Mononuclear cell (primary cell): Measurements from ENCODE around the gene TMEM95. TPM values are rescaled to one million over a fixed set of nuclear protein-coding genes. Genes with fewer than 3 reads are reported as not detected.

Source experiments
- H3K27me3 ChIP-seq: 2 replicates; pipeline ENCODE4 v1.6.0; 2011; ENCODE audit warnings: low read length, control low read depth; ENCODE audit not compliant: insufficient read depth
- H3K4me1 ChIP-seq: 2 replicates; pipeline ENCODE4 v1.5.1; 2011; ENCODE audit warnings: mild to moderate bottlenecking, low read length, control low read depth; ENCODE audit not compliant: insufficient read depth
- H3K4me3 ChIP-seq: 2 replicates; pipeline ENCODE4 v1.5.1; 2011; ENCODE audit warnings: mild to moderate bottlenecking, low read length, moderate library complexity
- H3K9me3 ChIP-seq: 2 replicates; pipeline ENCODE4 v1.5.1; 2011; ENCODE audit warnings: low read depth, mild to moderate bottlenecking, control low read depth, low read length
- total RNA-seq: library from RNA; depleted of rRNA; stranded (reverse); fragments of >200 nt; gene quantifications from one replicate; pipeline ENCODE4 v1.2.3, GENCODE V29; 2012

Gene TMEM95
- total RNA-seq, 1 donor: not detected

- Histone ChIP-seq H3K4me3 (peak overlapping the region; percentile 70), H3K4me1 (peaks cover 24% of the 10 kb centered on the region), H3K27me3 (no peaks in the 10 kb centered on the region), H3K9me3 (no peaks in the 10 kb centered on the region)
These were observed 38.9 kb downstream of the TMEM95 start for GRCh38 chr17:7393613-7394451.

GRCh38 chr17:7394452-7395191 lies 39.7 kb downstream of the TMEM95 start, which contains the start of gene PLSCR3:
Gene PLSCR3 (minus strand): TSS chr17:7394525. CDS start chr17:7394110, 415 bp downstream.
- H3K4me1 ChIP-seq: peaks cover 24% of the 10 kb centered on the region
- no peaks in the 10 kb centered on the region for H3K27me3 ChIP-seq
- peak within 1 kb of the TSS; percentile 70 for H3K4me3 ChIP-seq
- H3K9me3 ChIP-seq: no peaks in the 10 kb centered on the region

- Histone ChIP-seq H3K9me3 (no peaks in the 10 kb centered on the region), H3K4me3 (no peak overlapping the region), H3K27me3 (no peaks in the 10 kb centered on the region), H3K4me1 (peaks cover 24% of the 10 kb centered on the region)
These were observed 41.2 kb downstream of the TMEM95 start for GRCh38 chr17:7396147-7396546.

GRCh38 chr17:7398612-7399011 lies 43.7 kb downstream of the TMEM95 start:
- Histone ChIP-seq H3K4me3 (no peak overlapping the region), H3K4me1 (peaks cover 20% of the 10 kb centered on the region), H3K9me3 (no peaks in the 10 kb centered on the region), H3K27me3 (no peaks in the 10 kb centered on the region)

GRCh38 chr17:7403043-7403726 lies 48.2 kb downstream of the TMEM95 start:
- H3K4me3 ChIP-seq: peak overlapping the region; percentile 67

DNA sequence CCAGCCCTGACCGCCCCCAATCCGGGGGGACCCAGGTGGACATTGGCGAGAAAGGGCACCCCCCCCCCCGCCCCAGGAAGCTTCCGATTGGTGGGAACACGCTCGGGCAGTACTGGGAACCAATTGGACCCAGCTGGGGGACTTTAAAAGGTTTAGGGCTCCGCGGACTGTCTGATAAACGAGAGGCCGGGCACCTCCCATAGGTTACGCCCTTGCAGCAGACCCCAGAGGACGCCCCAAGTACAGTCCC lies 48.7 kb downstream of the TMEM95 start:
- Histone ChIP-seq H3K27me3 (peaks cover 2% of the 10 kb centered on the region), H3K9me3 (no peaks in the 10 kb centered on the region), H3K4me1 (peaks cover 18% of the 10 kb centered on the region), H3K4me3 (peak overlapping the region; percentile 67)

More at GRCh38 chr17:7403043-7403726, 48.2 kb downstream of the TMEM95 start:
- Histone ChIP-seq H3K9me3 (no peaks in the 10 kb centered on the region), H3K27me3 (peaks cover 2% of the 10 kb centered on the region), H3K4me1 (peaks cover 18% of the 10 kb centered on the region)

DNA sequence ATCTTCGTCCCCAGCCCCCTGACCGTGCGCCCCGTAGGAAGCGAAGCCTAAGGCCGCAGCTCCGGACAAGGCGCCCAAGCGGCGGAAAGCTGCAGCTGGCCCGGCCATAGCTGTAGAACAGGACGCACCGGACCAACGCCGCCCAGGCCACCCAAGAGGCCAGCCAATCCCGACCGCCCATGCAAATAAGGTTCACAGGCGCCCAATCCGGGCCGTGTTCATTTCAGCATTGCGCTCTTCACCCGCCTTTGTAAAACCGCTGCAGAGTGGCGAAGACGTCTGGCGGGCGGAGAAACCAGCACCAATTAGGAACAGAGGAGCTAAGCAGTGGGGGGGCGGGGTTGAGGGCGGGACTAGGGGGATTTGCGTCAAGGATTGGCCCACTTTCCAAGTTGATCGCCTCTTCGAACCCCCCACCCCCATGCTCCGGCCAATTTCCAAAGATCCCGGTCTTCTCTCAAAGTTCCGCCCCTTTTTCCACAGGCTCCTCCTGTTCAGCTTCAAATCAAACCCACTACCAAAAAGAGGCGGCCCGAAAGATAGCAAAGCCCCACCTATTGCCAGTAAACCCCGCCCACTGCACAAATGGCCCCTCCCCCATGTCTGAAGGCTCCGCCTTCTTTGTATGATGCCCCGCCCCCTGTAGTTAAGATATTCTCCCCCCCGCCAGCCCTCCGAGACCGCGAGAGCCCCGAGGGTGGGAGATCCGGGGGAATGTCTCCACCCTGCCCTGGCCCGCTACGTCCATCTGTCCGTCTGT lies 49.2 kb downstream of the TMEM95 start, which contains the start of gene TMEM256:
TSS of gene TMEM256 (minus strand) at position 121 of the 760 bp plus-strand sequence. CDS start at position 108, 13 bp downstream.
- Histone ChIP-seq H3K9me3 (no peaks in the 10 kb centered on the region), H3K4me3 (peak within 1 kb of the TSS; percentile 67), H3K4me1 (peaks cover 18% of the 10 kb centered on the region), H3K27me3 (peaks cover 2% of the 10 kb centered on the region)

GRCh38 chr17:7404737-7405349 lies 49.9 kb downstream of the TMEM95 start:
- peaks cover 2% of the 10 kb centered on the region for H3K27me3 ChIP-seq
- peaks cover 18% of the 10 kb centered on the region for H3K4me1 ChIP-seq
- peak overlapping the region; percentile 67 for H3K4me3 ChIP-seq
- H3K9me3 ChIP-seq: no peaks in the 10 kb centered on the region

DNA sequence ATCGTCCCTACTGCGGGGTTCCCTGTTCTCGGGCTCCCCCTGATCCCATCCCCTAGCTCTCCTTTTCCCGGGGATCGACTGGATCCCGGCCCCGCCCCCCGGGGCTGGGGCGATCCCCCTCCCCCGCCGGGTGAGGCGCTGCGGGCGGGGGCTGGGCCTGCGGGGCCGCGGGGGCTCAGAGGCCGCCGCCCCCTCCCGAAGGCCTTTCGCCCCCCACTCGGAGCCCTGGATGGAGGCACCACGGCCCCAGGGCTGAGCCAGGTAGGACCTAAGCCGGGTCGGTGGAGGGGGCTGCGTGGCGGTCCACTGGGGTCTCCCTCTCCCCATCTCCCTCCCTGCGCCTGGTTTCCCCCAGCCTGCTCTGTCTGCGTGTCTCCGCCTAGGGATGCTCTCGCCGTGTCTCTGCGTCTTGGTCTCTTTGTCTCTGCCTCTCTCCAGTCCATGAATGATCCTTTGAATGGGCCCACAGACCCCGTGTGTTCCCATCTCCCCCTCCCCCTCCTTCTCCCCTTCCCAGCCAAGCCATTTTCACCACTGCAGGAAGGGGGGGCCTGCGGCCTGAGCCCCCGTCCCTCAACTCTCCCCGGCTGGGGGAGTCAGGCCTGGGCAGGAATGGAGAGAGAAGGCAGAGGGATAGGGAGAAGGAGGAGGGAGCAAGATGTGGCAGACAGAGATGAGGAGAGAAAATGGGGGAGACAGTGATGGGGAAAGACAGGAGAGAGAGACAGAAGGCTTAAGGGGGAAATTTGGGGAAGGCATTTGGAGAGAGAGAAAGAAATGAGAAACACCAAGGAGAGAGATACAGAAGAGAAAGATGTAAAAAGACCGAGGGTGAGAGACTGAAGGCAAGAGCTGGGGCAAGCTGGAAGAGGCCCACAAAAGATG lies 50.6 kb downstream of the TMEM95 start:
- Histone ChIP-seq H3K9me3 (no peaks in the 10 kb centered on the region), H3K4me3 (no peak overlapping the region), H3K4me1 (peaks cover 18% of the 10 kb centered on the region), H3K27me3 (peaks cover 2% of the 10 kb centered on the region)

GRCh38 chr17:7406235-7406825 lies 51.4 kb downstream of the TMEM95 start:
- H3K9me3 ChIP-seq: no peaks in the 10 kb centered on the region
- H3K4me3 ChIP-seq: no peak overlapping the region
- H3K27me3 ChIP-seq: peaks cover 2% of the 10 kb centered on the region
- H3K4me1 ChIP-seq: peaks cover 18% of the 10 kb centered on the region
